ENCODE results near the gene SMDT1. TPM values are rescaled to one million over a fixed set of nuclear protein-coding genes. Genes with fewer than 3 reads are reported as not detected.

SMDT1 gene
- total and polyA plus RNA-seq, 2 donors from 2014 or later: 113 to 264 TPM

GRCh38 chr22:42076764-42077485 lies 2.6 kb upstream of the SMDT1 start:
- intact Hi-C loops (cut with DNase I): no loop called here
- peaks cover 0 to 2% (median 0%) of the 10 kb centered on the region in 3 donors for H3K36me3 ChIP-seq (ENCODE audit: control insufficient read depth in 2 of 3, insufficient read depth in 3 of 3, low read length in 3 of 3)
- no peak overlapping the region for H3K9ac ChIP-seq (ENCODE audit: low read length in 3 of 3)
- H3K4me3 ChIP-seq (ENCODE audit: low read length in 3 of 3): no peak overlapping the region
- DNase-seq: peak in 1 of 5 donors; percentile 42
- H3K27ac ChIP-seq (ENCODE audit: low read depth in 2 of 2, low read length in 2 of 2): no peak overlapping the region
- H3K9me3 ChIP-seq (ENCODE audit: control insufficient read depth in 2 of 3, insufficient read depth in 1 of 3, low read length in 3 of 3): no peaks in the 10 kb centered on the region
- H3K4me1 ChIP-seq (ENCODE audit: control insufficient read depth in 2 of 3, insufficient read depth in 2 of 3, low read depth in 1 of 3, low read length in 3 of 3): peaks cover 5 to 23% (median 15%) of the 10 kb centered on the region in 3 donors
- FAIRE-seq: no peak
- H3K27me3 ChIP-seq (ENCODE audit: control insufficient read depth, insufficient read depth, low read length): no peaks in the 10 kb centered on the region
- no peak for TF ChIP-seq CTCF (IDR thresholded peaks at IDR 0.05; ENCODE audit: borderline replicate concordance, extremely low read depth, insufficient read depth)

- TF ChIP-seq CTCF (IDR thresholded peaks at IDR 0.05; ENCODE audit: borderline replicate concordance, extremely low read depth, insufficient read depth): no peak
- intact Hi-C loops (cut with DNase I): no loop called here
- H3K4me1 ChIP-seq (ENCODE audit: control insufficient read depth in 2 of 3, insufficient read depth in 2 of 3, low read depth in 1 of 3, low read length in 3 of 3): peaks cover 5 to 24% (median 15%) of the 10 kb centered on the region in 3 donors
- FAIRE-seq: no peak
- H3K36me3 ChIP-seq (ENCODE audit: control insufficient read depth in 2 of 3, insufficient read depth in 3 of 3, low read length in 3 of 3): peaks cover 0 to 6% (median 5%) of the 10 kb centered on the region in 3 donors
- H3K27me3 ChIP-seq (ENCODE audit: control insufficient read depth, insufficient read depth, low read length): no peaks in the 10 kb centered on the region
- DNase-seq: peak in 1 of 5 donors; percentile 53
- H3K27ac ChIP-seq (ENCODE audit: low read depth in 2 of 2, low read length in 2 of 2): peak overlapping the region in 1 of 2 donors; percentile 94
- H3K9me3 ChIP-seq (ENCODE audit: control insufficient read depth in 2 of 3, insufficient read depth in 1 of 3, low read length in 3 of 3): no peaks in the 10 kb centered on the region
- H3K9ac ChIP-seq (ENCODE audit: low read length in 3 of 3): peak overlapping the region in 1 of 3 donors; percentile 96
- H3K4me3 ChIP-seq (ENCODE audit: low read length in 3 of 3): no peak overlapping the region
Measured at GRCh38 chr22:42077486-42078125, 1.9 kb upstream of the SMDT1 start.

GRCh38 chr22:42078469-42079318 lies 806 bp upstream of the SMDT1 start:
- intact Hi-C loops (cut with DNase I): no loop called here
- Histone ChIP-seq H3K9me3 (ENCODE audit: control insufficient read depth in 2 of 3, insufficient read depth in 1 of 3, low read length in 3 of 3) (no peaks in the 10 kb centered on the region), H3K27ac (ENCODE audit: low read depth in 2 of 2, low read length in 2 of 2) (peak overlapping the region; percentile 94 to 99), H3K4me1 (ENCODE audit: control insufficient read depth in 2 of 3, insufficient read depth in 2 of 3, low read depth in 1 of 3, low read length in 3 of 3) (peaks cover 5 to 24% (median 13%) of the 10 kb centered on the region in 3 donors), H3K27me3 (ENCODE audit: control insufficient read depth, insufficient read depth, low read length) (no peaks in the 10 kb centered on the region), H3K36me3 (ENCODE audit: control insufficient read depth in 2 of 3, insufficient read depth in 3 of 3, low read length in 3 of 3) (peaks cover 0 to 15% (median 11%) of the 10 kb centered on the region in 3 donors), H3K4me3 (ENCODE audit: low read length in 3 of 3) (peak overlapping the region; percentile 54 to 89 (median 59)), H3K9ac (ENCODE audit: low read length in 3 of 3) (peak overlapping the region; percentile 28 to 97 (median 96))
- DNase-seq (peak in 3 of 5 donors; percentile 63 to 86 (median 67)), FAIRE-seq (no peak)
- no peak for TF ChIP-seq CTCF (IDR thresholded peaks at IDR 0.05; ENCODE audit: borderline replicate concordance, extremely low read depth, insufficient read depth)

Measured in kidney (tissue), 14 donors.